ENCODE data around the gene ACAA1. TPM values are rescaled to one million over a fixed set of nuclear protein-coding genes. Genes with fewer than 3 reads are reported as not detected.

Gene ACAA1
- total and polyA plus RNA-seq, 10 of the 15 experiments (the other 5 are each of a cell fraction or from before 2014, with no cell fraction given), result 5.7 to 85.4 (median 60.6) TPM

GRCh38 chr3:38105525-38105924, 31.4 kb downstream of the ACAA1 start:
- DNase-seq (ENCODE audit: low read depth, low spot score) (no peak), FAIRE-seq (no peak), ATAC-seq (no peak)
- TF ChIP-seq CREB1 (IDR thresholded peaks at IDR 0.05; ENCODE audit: low read depth), result no peak
- no peak for TF ChIP-seq PBX3 (IDR thresholded peaks at IDR 0.05; ENCODE audit: insufficient replicate concordance, low read depth, low read length)
- Histone ChIP-seq H3K4me1 (ENCODE audit: control insufficient read depth, insufficient read depth, low read length) (no peaks in the 10 kb centered on the region), H2AFZ (ENCODE audit: control insufficient read depth, low read depth, low read length) (no peak overlapping the region), H3K27ac (ENCODE audit: control insufficient read depth, insufficient read depth) (no peak overlapping the region), H3K4me2 (ENCODE audit: control insufficient read depth, insufficient read depth) (no peak overlapping the region), H4K20me1 (ENCODE audit: control insufficient read depth, insufficient read depth) (no peaks in the 10 kb centered on the region), H3K9me3 (replicated peaks; ENCODE audit: control insufficient read depth, insufficient read depth, low read length) (no peaks in the 10 kb centered on the region; the same call in 1 of the 3 replicates), H3K36me3 (ENCODE audit: control insufficient read depth in 2 of 2, insufficient read depth in 2 of 2, low read length in 1 of 2) (no peaks in the 10 kb centered on the region), H3K79me2 (ENCODE audit: control insufficient read depth, insufficient read depth, low read length) (no peaks in the 10 kb centered on the region), H3K9ac (ENCODE audit: control insufficient read depth, insufficient read depth, low read length) (no peak overlapping the region), H3K4me3 (no peak overlapping the region), H3K27me3 (replicated peaks in 1 of 2; ENCODE audit: control insufficient read depth in 2 of 2, insufficient read depth in 2 of 2, low read length in 1 of 2) (no peaks in the 10 kb centered on the region)
- in situ Hi-C loops (cut with MboI), result no loop called here
- ChIA-PET SMC1A (ENCODE audit: uncharacterized antibody, unreplicated experiment) (no interaction called here), POLR2A (no interaction called here), RAD21 (ENCODE audit: unreplicated experiment) (no interaction called here), CTCF (no interaction called here)
- BruUV-seq (replicated peaks), result no TSS peak
- WGBS (ENCODE audit: insufficient coverage, insufficient replicate concordance, low lambda C conversion rate, missing lambda C conversion rate), result 0% methylated on average over 1 of the region's 1 CpG
- intact Hi-C loops (cut with micrococcal nuclease; ENCODE audit: unreplicated experiment), result no loop called here

GRCh38 chr3:38102444-38102814, 34.5 kb downstream of the ACAA1 start:
- Histone ChIP-seq H3K4me1 (ENCODE audit: control insufficient read depth, insufficient read depth, low read length) (no peaks in the 10 kb centered on the region), H2AFZ (ENCODE audit: control insufficient read depth, low read depth, low read length) (no peak overlapping the region), H3K9me3 (replicated peaks; ENCODE audit: control insufficient read depth, insufficient read depth, low read length) (no peaks in the 10 kb centered on the region; the same call in 1 of the 3 replicates), H4K20me1 (ENCODE audit: control insufficient read depth, insufficient read depth) (no peaks in the 10 kb centered on the region), H3K79me2 (ENCODE audit: control insufficient read depth, insufficient read depth, low read length) (no peaks in the 10 kb centered on the region), H3K36me3 (ENCODE audit: control insufficient read depth in 2 of 2, insufficient read depth in 2 of 2, low read length in 1 of 2) (no peaks in the 10 kb centered on the region), H3K27ac (ENCODE audit: control insufficient read depth, insufficient read depth) (no peak overlapping the region), H3K27me3 (replicated peaks in 1 of 2; ENCODE audit: control insufficient read depth in 2 of 2, insufficient read depth in 2 of 2, low read length in 1 of 2) (no peaks in the 10 kb centered on the region; a peak in 1 of 4 replicates), H3K9ac (ENCODE audit: control insufficient read depth, insufficient read depth, low read length) (no peak overlapping the region), H3K4me2 (ENCODE audit: control insufficient read depth, insufficient read depth) (no peak overlapping the region), H3K4me3 (no peak overlapping the region)
- ChIA-PET CTCF (interaction anchor here (0.7 to 1.2 kb wide), 3 partner anchors 35 to 419 kb away, joined by 3 to 4 read pairs (median 3); partner anchors contain the start of gene ACAA1), POLR2A (no interaction called here), RAD21 (ENCODE audit: unreplicated experiment) (no interaction called here), SMC1A (ENCODE audit: uncharacterized antibody, unreplicated experiment) (no interaction called here)
- intact Hi-C loops (cut with micrococcal nuclease; ENCODE audit: unreplicated experiment), result no loop called here
- in situ Hi-C loops (cut with MboI), result no loop called here
- ATAC-seq (no peak), DNase-seq (ENCODE audit: low read depth, low spot score) (no peak), FAIRE-seq (no peak)
- WGBS (ENCODE audit: insufficient coverage, insufficient replicate concordance, low lambda C conversion rate, missing lambda C conversion rate), result 0% methylated on average over 1 of the region's 1 CpG
- BruUV-seq (replicated peaks), result no TSS peak
- TF ChIP-seq TCF3 (IDR thresholded peaks at IDR 0.05; ENCODE audit: borderline replicate concordance, insufficient read depth, low read depth, low read length), result no peak
- TF ChIP-seq EGR1 (IDR thresholded peaks at IDR 0.05; ENCODE audit: borderline replicate concordance in 1 of 2, low read depth in 2 of 2, low read length in 2 of 2), result no peak
- no peak for TF ChIP-seq SREBF1 (IDR thresholded peaks at IDR 0.05; ENCODE audit: low read length)
- no peak for TF ChIP-seq EED (IDR thresholded peaks at IDR 0.05; ENCODE audit: low read depth)
- TF ChIP-seq CREM (IDR thresholded peaks at IDR 0.05; ENCODE audit: low read depth), result no peak
- TF ChIP-seq HSF1 (IDR thresholded peaks at IDR 0.05; ENCODE audit: low read depth, low read length), result no peak
- no peak for TF ChIP-seq STAT3 (IDR thresholded peaks at IDR 0.05; ENCODE audit: low read depth, low read length)

Data from GM12878 (cell line).